Heart right ventricle (tissue), 16 donors: ENCODE results near the gene SNRPB. TPM values are rescaled to one million over a fixed set of nuclear protein-coding genes. Genes with fewer than 3 reads are reported as not detected.
A peak's percentile ranks its signal among the peaks of the same experiment; 100 is the strongest.
"Not testable (repeated sequence)": the region's sequence is repeated elsewhere in the genome, so short reads cannot be mapped to it uniquely, and the experiment has no call there.

Experiments used
- ATAC-seq, 8 donors: fragments of 200-7000 bp; cut with Tn5 transposase; one replicate each; pipeline ENCODE4 v1.9.1; 2020; ENCODE audit warnings: mild to moderate bottlenecking in 8 of 8, moderate library complexity in 8 of 8, moderate number of reproducible peaks in 1 of 8
- DNase-seq, 2 donors: peaks; one replicate each; pipeline ENCODE4 v3.0.0-alpha.2; 2020
- H3K27ac ChIP-seq, 10 donors: fragments of 200-600 bp; sonication (generic) in 2 of 10; one replicate each; pipeline versions ENCODE4 v1.5.0 to v1.8.0; 2020 to 2022; ENCODE audit warnings: mild to moderate bottlenecking in 3 of 10
- H3K27me3 ChIP-seq, 7 donors: fragments of 200-600 bp; one replicate each; pipeline ENCODE4 v1.8.0; 2021 to 2022; ENCODE audit warnings: mild to moderate bottlenecking in 2 of 7
- H3K36me3 ChIP-seq, 9 donors: fragments of 200-600 bp; sonication (generic) in 1 of 9; one replicate each; pipeline versions ENCODE4 v1.5.0 to v1.8.0; 2020 to 2022; ENCODE audit warnings: mild to moderate bottlenecking in 2 of 9
- H3K4me1 ChIP-seq, 9 donors: fragments of 200-600 bp; sonication (generic) in 1 of 9; one replicate each; pipeline versions ENCODE4 v1.5.0 to v1.8.0; 2020 to 2022; ENCODE audit warnings: mild to moderate bottlenecking in 4 of 9
- H3K4me3 ChIP-seq, 10 donors: fragments of 200-600 bp; sonication (generic) in 2 of 10; one replicate each; pipeline versions ENCODE4 v1.5.0 to v1.8.0; 2020 to 2022; ENCODE audit warnings: mild to moderate bottlenecking in 7 of 10, moderate library complexity in 2 of 10
- H3K9me3 ChIP-seq, 11 donors: fragments of 200-600 bp in 10 of 11; sonication (generic) in 2 of 11; one replicate each; pipeline versions ENCODE4 v1.5.0 to v1.8.0; 2013 to 2022; ENCODE audit warnings: mild to moderate bottlenecking in 2 of 11, control low read depth in 1 of 11, moderate library complexity in 1 of 11
- WGBS, 2 donors: extraction: QIAGEN DNeasy Blood & Tissue Kit; methylation state at CpG; one replicate each; pipeline ENCODE4 v1.1.7; 2013; ENCODE audit warnings: inconsistent platforms in 1 of 2; 5-methylcytosine and 5-hydroxymethylcytosine counted together
- intact Hi-C, 10 donors: fragments of 100-400 bp; cut with DNase I; formaldehyde crosslinking; loops; one replicate each; pipeline versions ENCODE4 v1.11.1 to v1.14.2; 2022
- polyA plus RNA-seq, 2 donors: library from polyadenylated mRNA; stranded (reverse); fragments of 200-250 nt; gene quantifications; one replicate each; pipeline ENCODE4 v1.2.3, GENCODE V29; 2013
- total RNA-seq, 10 donors: library from RNA; stranded (reverse); fragmentation: NEBNext Ultra II Directional in 3 of 10; extraction: Animal tissue kit (Norgen Biotek cat#: 25700) in 3 of 10; gene quantifications; one replicate each; pipeline versions ENCODE4 v1.2.1 to v1.2.4, GENCODE V29; 2021 to 2023
- TF ChIP-seq, protein P1 (sequence below), 9 donors: fragments of 200-600 bp; sonication (generic) in 2 of 9; IDR thresholded peaks; one replicate each; pipeline versions ENCODE4 v1.5.0 to v1.8.0; 2021 to 2022; ENCODE audit warnings: antibody characterized with exemption in 9 of 9, mild to moderate bottlenecking in 5 of 9, moderate library complexity in 1 of 9
- donor health status: Arrhythmogenic right ventricular cardiomyopathy.
- donor health status: ischemic (EF 13 %, LVEDD 7.1; RV severe dilation, severe dysfunction).
- donor health status: healthy with polysubstance abuse.
- donor health status: DM: no; HTN: yes; CAD: no.
- donor health status: DM: no; HTN: no; CAD: no.
- donor health status: ischemic (EF 25% LVEDD 6.9; RV normal size, moderate dysfunction).
- donor health status: ischemic (EF 25% LVEDD 5.7; RV mildly dilated, moderate dysfunction).
- donor health status: healthy.
- donor health status: DM: yes; HTN: yes; CAD: no.
- donor health status: Ischemic cardiomyopathy.
- donor health status: ischemic (EF 35%, LVEDD 5.7; RV mildly dilated, moderate dysfunction).
- donor health status: nonischemic (EF 11% LVEDD 7.7; RV severe dilation, severe dysfunction).
- donor health status: DM: yes; HTN: yes; CAD: no.
- donor health status: PGD.
- donor health status: ischemic (EF 29% LVEDD 5.4; RV normal size, mild dysfunction).
- donor health status: nonischemic (EF 23%, LVEDD 6.1; RV moderate dilation, normal function).

Gene SNRPB
- total and polyA plus RNA-seq, 12 donors: 41.4 to 239 (median 53.2) TPM

DNA sequence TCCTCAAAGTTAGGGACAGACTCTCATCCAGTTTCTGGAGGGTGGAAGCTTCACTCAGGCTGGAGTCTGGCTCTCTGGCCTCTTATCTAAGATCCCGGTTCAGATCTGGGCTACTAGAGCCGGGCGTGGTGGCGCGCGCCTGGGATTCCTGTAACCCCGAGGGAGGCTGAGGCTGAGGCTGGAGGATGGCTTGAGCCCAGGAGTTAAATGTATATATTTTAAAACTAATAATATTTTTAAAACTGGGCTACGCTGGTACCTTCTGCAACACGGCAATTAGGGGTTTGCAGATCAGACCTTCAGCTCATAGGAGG, 38.8 kb upstream of the SNRPB start:
- TF ChIP-seq, protein P1, sequence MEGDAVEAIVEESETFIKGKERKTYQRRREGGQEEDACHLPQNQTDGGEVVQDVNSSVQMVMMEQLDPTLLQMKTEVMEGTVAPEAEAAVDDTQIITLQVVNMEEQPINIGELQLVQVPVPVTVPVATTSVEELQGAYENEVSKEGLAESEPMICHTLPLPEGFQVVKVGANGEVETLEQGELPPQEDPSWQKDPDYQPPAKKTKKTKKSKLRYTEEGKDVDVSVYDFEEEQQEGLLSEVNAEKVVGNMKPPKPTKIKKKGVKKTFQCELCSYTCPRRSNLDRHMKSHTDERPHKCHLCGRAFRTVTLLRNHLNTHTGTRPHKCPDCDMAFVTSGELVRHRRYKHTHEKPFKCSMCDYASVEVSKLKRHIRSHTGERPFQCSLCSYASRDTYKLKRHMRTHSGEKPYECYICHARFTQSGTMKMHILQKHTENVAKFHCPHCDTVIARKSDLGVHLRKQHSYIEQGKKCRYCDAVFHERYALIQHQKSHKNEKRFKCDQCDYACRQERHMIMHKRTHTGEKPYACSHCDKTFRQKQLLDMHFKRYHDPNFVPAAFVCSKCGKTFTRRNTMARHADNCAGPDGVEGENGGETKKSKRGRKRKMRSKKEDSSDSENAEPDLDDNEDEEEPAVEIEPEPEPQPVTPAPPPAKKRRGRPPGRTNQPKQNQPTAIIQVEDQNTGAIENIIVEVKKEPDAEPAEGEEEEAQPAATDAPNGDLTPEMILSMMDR (IDR thresholded peaks at IDR 0.05): no peak
- peaks cover 0 to 19% (median 16%) of the 10 kb centered on the region in 9 donors for H3K4me1 ChIP-seq
- peak overlapping the region in 9 of 10 donors; percentile 78 to 98 (median 91) for H3K27ac ChIP-seq
- no peaks in the 10 kb centered on the region for H3K36me3 ChIP-seq
- H3K9me3 ChIP-seq: no peaks in the 10 kb centered on the region
- intact Hi-C loops: loop anchor here in 2 of 10 donors (1.0 to 5.0 kb wide), 2 partner anchors 37 to 39 kb away; partner anchors contain the start of gene SNRPB (in 2 of the 2)
- DNase-seq (no peak), ATAC-seq (peak in 1 of 8 donors; percentile 4)
- 36% methylated on average over 9 of the region's 9 CpGs for WGBS, 2 donors
- H3K4me3 ChIP-seq: peak overlapping the region; percentile 66 to 97 (median 78)
- H3K27me3 ChIP-seq: peaks cover 0 to 4% (median 0%) of the 10 kb centered on the region in 7 donors

- DNase-seq: peak; percentile 74 to 83
- H3K4me1 ChIP-seq: peaks cover 0 to 19% (median 16%) of the 10 kb centered on the region in 9 donors
- peak; percentile 94 to 98 (median 96) for ATAC-seq
- TF ChIP-seq, protein P1 (IDR thresholded peaks at IDR 0.05): no peak
- H3K9me3 ChIP-seq: no peaks in the 10 kb centered on the region
- intact Hi-C loops: loop anchor here in 2 of 10 donors (1.0 to 5.0 kb wide), 2 partner anchors 37 to 39 kb away; partner anchors contain the start of gene SNRPB (in 2 of the 2)
- peak within 1 kb of the TSS; percentile 78 to 98 (median 90) for H3K27ac ChIP-seq
- H3K27me3 ChIP-seq: peaks cover 0 to 4% (median 0%) of the 10 kb centered on the region in 7 donors
- 0 to 1% methylated on average over 52 to 53 of the region's 53 CpGs for WGBS, 2 donors
- H3K36me3 ChIP-seq: no peaks in the 10 kb centered on the region
- H3K4me3 ChIP-seq: peak within 1 kb of the TSS; percentile 66 to 97 (median 78)
These were observed 38.3 kb upstream of the SNRPB start, which contains the start of gene ZNF343 for GRCh38 chr20:2508631-2509467. TSS of gene ZNF343 (minus strand) at chr20:2508915. CDS start at chr20:2493895, 15,020 bp downstream.

- H3K27ac ChIP-seq: peak overlapping the region in 9 of 10 donors; percentile 78 to 98 (median 91)
- intact Hi-C loops: loop anchor here in 1 of 10 donors (5.0 kb wide), 1 partner anchor 36 kb away; the partner anchor contains the start of gene SNRPB
- ATAC-seq (peak; percentile 36 to 73 (median 50)), DNase-seq (peak in 1 of 2 donors; percentile 14)
- no peaks in the 10 kb centered on the region for H3K36me3 ChIP-seq
- TF ChIP-seq, protein P1 (IDR thresholded peaks at IDR 0.05): no peak
- WGBS, 2 donors: 10 to 16% methylated on average over 22 of the region's 22 CpGs
- peaks cover 0 to 2% (median 0%) of the 10 kb centered on the region in 11 donors for H3K9me3 ChIP-seq
- H3K4me1 ChIP-seq: peaks cover 0 to 19% (median 16%) of the 10 kb centered on the region in 9 donors
- peak overlapping the region; percentile 66 to 97 (median 78) for H3K4me3 ChIP-seq
- peaks cover 0 to 4% (median 0%) of the 10 kb centered on the region in 7 donors for H3K27me3 ChIP-seq
These were observed 37.5 kb upstream of the SNRPB start for GRCh38 chr20:2507875-2508630.

DNA sequence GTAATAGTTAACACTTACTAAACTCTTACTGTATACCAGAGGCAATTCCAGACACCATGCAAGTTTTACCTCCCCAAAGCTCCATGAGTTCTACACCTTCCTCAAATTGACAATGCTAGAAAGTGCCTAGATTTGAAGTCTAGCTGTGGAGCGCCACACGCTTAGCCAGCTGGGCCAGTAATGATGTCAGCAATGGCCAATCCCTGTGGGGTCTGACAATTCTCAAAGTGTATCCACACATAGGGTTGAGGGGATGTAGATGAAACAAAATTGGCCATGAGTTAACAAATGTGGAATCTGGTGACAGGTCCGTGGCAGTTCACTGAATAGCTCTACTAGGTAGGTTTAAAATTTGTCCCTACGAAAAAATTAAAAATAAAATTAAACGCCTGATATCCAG, 36.9 kb upstream of the SNRPB start:
- intact Hi-C loops: loop anchor here in 1 of 10 donors (5.0 kb wide), 1 partner anchor 35 kb away; the partner anchor contains the start of gene SNRPB
- no peak for ATAC-seq
- peak overlapping the region in 3 of 10 donors; percentile 89 to 98 (median 96) for H3K27ac ChIP-seq

DNA sequence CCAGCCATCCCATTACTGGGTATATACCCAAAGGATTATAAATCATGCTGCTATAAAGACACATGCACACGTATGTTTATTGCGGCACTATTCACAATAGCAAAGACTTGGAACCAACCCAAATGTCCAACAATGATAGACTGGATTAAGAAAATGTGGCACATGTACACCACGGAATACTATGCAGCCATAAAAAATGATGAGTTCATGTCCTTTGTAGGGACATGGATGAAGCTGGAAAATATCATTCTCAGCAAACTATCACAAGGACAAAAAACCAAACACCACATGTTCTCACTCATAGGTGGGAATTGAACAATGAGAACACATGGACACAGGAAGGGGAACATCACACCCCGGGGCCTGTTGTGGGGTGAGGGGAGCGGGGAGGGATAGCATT, 35.8 kb upstream of the SNRPB start:
- intact Hi-C loops: loop anchor here in 1 of 10 donors (5.0 kb wide), 1 partner anchor 34 kb away; the partner anchor contains the start of gene SNRPB
- not testable (repeated sequence) for ATAC-seq, H3K9me3 ChIP-seq, H3K36me3 ChIP-seq, H3K27ac ChIP-seq, H3K27me3 ChIP-seq, H3K4me3 ChIP-seq, DNase-seq
- peaks cover 0 to 19% (median 16%) of the 10 kb centered on the region in 9 donors for H3K4me1 ChIP-seq
- WGBS, 2 donors: 94 to 96% methylated on average over 3 of the region's 5 CpGs

More for the DNA sequence above, 36.9 kb upstream of the SNRPB start:
- H3K9me3 ChIP-seq: peaks cover 0 to 7% (median 0%) of the 10 kb centered on the region in 11 donors
- H3K4me3 ChIP-seq: peak overlapping the region in 7 of 10 donors; percentile 74 to 97 (median 93)
- H3K27me3 ChIP-seq: peaks cover 0 to 4% (median 0%) of the 10 kb centered on the region in 7 donors
- TF ChIP-seq, protein P1 (IDR thresholded peaks at IDR 0.05): no peak
- DNase-seq: no peak
- peaks cover 0 to 19% (median 16%) of the 10 kb centered on the region in 9 donors for H3K4me1 ChIP-seq
- no peaks in the 10 kb centered on the region for H3K36me3 ChIP-seq
- 71 to 75% methylated on average over 5 of the region's 5 CpGs for WGBS, 2 donors

GRCh38 chr20:2504803-2505202, 34.2 kb upstream of the SNRPB start:
- H3K4me3 ChIP-seq, DNase-seq, H3K27ac ChIP-seq, H3K27me3 ChIP-seq, ATAC-seq, H3K9me3 ChIP-seq: not testable (repeated sequence)
- Histone ChIP-seq H3K4me1 (peaks cover 0 to 19% (median 14%) of the 10 kb centered on the region in 9 donors), H3K36me3 (peaks cover 0 to 15% (median 6%) of the 10 kb centered on the region in 9 donors)
- WGBS, 2 donors: 77 to 84% methylated on average over 2 of the region's 2 CpGs
- intact Hi-C loops: loop anchor here in 1 of 10 donors (5.0 kb wide), 1 partner anchor 33 kb away; the partner anchor contains the start of gene SNRPB
